GM19240 (cell line): ENCODE data around the gene GPR25.
"Not testable (repeated sequence)": the region's sequence is repeated elsewhere in the genome, so short reads cannot be mapped to it uniquely, and the experiment has no call there.

Experiments used
- DNase-seq: peaks from one replicate; pipeline ENCODE4 v3.0.0; 2011; ENCODE audit warnings: low spot score; ENCODE audit not compliant: insufficient read length

The GPR25 gene

GRCh38 chr1:200911936-200912335 lies 39.2 kb downstream of the GPR25 start:
- DNase-seq: not testable (repeated sequence)

GRCh38 chr1:200912737-200913407 lies 40.1 kb downstream of the GPR25 start:
- DNase-seq: no peak

- DNase-seq: no peak
These were observed 43.4 kb downstream of the GPR25 start for GRCh38 chr1:200916152-200916551.

GRCh38 chr1:200916681-200917080 lies 43.9 kb downstream of the GPR25 start:
- DNase-seq: no peak

GRCh38 chr1:200917291-200917817 lies 44.6 kb downstream of the GPR25 start:
- no peak for DNase-seq

GRCh38 chr1:200918006-200918405 lies 45.2 kb downstream of the GPR25 start:
- no peak for DNase-seq

- no peak for DNase-seq
These were observed 46.6 kb downstream of the GPR25 start for GRCh38 chr1:200919386-200919785.

- DNase-seq: no peak
These were observed 48.9 kb downstream of the GPR25 start for GRCh38 chr1:200921571-200922110.

GRCh38 chr1:200922406-200922805 lies 49.6 kb downstream of the GPR25 start:
- no peak for DNase-seq

- no peak for DNase-seq
These were observed 50.8 kb downstream of the GPR25 start for GRCh38 chr1:200923601-200924000.
